ENCODE data around the gene ZNF428. TPM values are rescaled to one million over a fixed set of nuclear protein-coding genes. Genes with fewer than 3 reads are reported as not detected.

The ZNF428 gene
- total and polyA plus RNA-seq, 2 experiments from 2014 or later: 21.1 to 23.9 TPM

DNA sequence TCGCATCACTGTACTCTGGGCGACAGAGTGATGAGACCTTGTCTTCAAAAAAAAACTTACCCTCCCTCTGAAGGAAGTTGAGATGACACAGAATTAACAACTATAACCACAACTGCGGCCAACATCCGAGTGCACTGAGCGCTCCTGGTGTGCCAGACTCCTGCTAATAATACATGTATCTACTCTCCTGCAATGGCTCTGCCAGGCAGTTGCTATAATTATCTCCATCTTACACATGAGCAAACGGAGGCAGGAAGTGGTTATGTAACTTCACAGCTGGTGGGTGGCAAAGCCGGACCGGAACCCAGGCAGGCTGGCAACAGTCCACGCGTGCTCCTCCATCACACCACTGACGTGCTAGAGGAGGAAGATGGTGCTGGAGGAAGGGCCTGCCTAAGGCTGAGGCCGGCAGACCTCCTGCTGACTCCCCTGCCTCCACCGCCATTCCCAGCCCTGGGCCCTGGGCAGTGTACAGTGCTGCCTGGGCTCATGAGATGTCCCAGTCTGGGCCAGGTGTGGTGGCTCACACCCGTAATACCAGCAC is 56.7 kb downstream of the ZNF428 start:
- Histone ChIP-seq H3K79me2 (replicated peaks; ENCODE audit: insufficient read depth) (no peaks in the 10 kb centered on the region), H3K4me2 (no peak overlapping the region), H3K27ac (ENCODE audit: low read depth) (no peak overlapping the region), H3K36me3 (ENCODE audit: insufficient read depth) (no peaks in the 10 kb centered on the region), H3K4me1 (ENCODE audit: insufficient read depth) (no peaks in the 10 kb centered on the region), H3F3A (replicated peaks; ENCODE audit: low read depth) (0 out of 2 replicates have a peak, but pooled peaks cover 5% of the 10 kb centered on the region), H4K20me1 (replicated peaks; ENCODE audit: insufficient read depth) (no peaks in the 10 kb centered on the region; the same call in 1 of the 2 replicates), H3K4me3 (no peak overlapping the region), H3K9me2 (ENCODE audit: insufficient read depth) (no peaks in the 10 kb centered on the region), H3K27me3 (ENCODE audit: insufficient read depth) (no peaks in the 10 kb centered on the region), H2AFZ (no peak overlapping the region)
- Mint-ChIP-seq H3K36me3 (ENCODE audit: low read depth) (peaks cover 23% of the 10 kb centered on the region), H3K4me1 (no peaks in the 10 kb centered on the region), H3K9me3 (no peaks in the 10 kb centered on the region), H3K27ac (no peak overlapping the region), H3K4me3 (no peak overlapping the region), H3K27me3 (ENCODE audit: insufficient read depth, low read depth, poor library complexity) (peaks cover 2% of the 10 kb centered on the region)
- TF ChIP-seq, protein P1, sequence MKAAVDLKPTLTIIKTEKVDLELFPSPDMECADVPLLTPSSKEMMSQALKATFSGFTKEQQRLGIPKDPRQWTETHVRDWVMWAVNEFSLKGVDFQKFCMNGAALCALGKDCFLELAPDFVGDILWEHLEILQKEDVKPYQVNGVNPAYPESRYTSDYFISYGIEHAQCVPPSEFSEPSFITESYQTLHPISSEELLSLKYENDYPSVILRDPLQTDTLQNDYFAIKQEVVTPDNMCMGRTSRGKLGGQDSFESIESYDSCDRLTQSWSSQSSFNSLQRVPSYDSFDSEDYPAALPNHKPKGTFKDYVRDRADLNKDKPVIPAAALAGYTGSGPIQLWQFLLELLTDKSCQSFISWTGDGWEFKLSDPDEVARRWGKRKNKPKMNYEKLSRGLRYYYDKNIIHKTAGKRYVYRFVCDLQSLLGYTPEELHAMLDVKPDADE (IDR thresholded peaks at IDR 0.05): no peak
- TF ChIP-seq EZH2 (IDR thresholded peaks at IDR 0.05; ENCODE audit: low read depth, unreplicated experiment) (no peak), POLR2AphosphoS5 (IDR thresholded peaks at IDR 0.05; ENCODE audit: low read depth) (no peak), ZNF331 (CRISPR knock-in tag; IDR thresholded peaks at IDR 0.05; ENCODE audit: low read depth) (no peak), CREB1 (CRISPR knock-in tag; IDR thresholded peaks at IDR 0.05; ENCODE audit: low read depth) (no peak), JUNB (IDR thresholded peaks at IDR 0.05; ENCODE audit: unreplicated experiment) (no peak), NANOG (IDR thresholded peaks at IDR 0.05; ENCODE audit: borderline replicate concordance) (no peak), STAT1 (IDR thresholded peaks at IDR 0.05; ENCODE audit: unreplicated experiment) (no peak), ZNF114 (CRISPR knock-in tag; IDR thresholded peaks at IDR 0.05) (no peak)
- TF ChIP-seq, protein P2, sequence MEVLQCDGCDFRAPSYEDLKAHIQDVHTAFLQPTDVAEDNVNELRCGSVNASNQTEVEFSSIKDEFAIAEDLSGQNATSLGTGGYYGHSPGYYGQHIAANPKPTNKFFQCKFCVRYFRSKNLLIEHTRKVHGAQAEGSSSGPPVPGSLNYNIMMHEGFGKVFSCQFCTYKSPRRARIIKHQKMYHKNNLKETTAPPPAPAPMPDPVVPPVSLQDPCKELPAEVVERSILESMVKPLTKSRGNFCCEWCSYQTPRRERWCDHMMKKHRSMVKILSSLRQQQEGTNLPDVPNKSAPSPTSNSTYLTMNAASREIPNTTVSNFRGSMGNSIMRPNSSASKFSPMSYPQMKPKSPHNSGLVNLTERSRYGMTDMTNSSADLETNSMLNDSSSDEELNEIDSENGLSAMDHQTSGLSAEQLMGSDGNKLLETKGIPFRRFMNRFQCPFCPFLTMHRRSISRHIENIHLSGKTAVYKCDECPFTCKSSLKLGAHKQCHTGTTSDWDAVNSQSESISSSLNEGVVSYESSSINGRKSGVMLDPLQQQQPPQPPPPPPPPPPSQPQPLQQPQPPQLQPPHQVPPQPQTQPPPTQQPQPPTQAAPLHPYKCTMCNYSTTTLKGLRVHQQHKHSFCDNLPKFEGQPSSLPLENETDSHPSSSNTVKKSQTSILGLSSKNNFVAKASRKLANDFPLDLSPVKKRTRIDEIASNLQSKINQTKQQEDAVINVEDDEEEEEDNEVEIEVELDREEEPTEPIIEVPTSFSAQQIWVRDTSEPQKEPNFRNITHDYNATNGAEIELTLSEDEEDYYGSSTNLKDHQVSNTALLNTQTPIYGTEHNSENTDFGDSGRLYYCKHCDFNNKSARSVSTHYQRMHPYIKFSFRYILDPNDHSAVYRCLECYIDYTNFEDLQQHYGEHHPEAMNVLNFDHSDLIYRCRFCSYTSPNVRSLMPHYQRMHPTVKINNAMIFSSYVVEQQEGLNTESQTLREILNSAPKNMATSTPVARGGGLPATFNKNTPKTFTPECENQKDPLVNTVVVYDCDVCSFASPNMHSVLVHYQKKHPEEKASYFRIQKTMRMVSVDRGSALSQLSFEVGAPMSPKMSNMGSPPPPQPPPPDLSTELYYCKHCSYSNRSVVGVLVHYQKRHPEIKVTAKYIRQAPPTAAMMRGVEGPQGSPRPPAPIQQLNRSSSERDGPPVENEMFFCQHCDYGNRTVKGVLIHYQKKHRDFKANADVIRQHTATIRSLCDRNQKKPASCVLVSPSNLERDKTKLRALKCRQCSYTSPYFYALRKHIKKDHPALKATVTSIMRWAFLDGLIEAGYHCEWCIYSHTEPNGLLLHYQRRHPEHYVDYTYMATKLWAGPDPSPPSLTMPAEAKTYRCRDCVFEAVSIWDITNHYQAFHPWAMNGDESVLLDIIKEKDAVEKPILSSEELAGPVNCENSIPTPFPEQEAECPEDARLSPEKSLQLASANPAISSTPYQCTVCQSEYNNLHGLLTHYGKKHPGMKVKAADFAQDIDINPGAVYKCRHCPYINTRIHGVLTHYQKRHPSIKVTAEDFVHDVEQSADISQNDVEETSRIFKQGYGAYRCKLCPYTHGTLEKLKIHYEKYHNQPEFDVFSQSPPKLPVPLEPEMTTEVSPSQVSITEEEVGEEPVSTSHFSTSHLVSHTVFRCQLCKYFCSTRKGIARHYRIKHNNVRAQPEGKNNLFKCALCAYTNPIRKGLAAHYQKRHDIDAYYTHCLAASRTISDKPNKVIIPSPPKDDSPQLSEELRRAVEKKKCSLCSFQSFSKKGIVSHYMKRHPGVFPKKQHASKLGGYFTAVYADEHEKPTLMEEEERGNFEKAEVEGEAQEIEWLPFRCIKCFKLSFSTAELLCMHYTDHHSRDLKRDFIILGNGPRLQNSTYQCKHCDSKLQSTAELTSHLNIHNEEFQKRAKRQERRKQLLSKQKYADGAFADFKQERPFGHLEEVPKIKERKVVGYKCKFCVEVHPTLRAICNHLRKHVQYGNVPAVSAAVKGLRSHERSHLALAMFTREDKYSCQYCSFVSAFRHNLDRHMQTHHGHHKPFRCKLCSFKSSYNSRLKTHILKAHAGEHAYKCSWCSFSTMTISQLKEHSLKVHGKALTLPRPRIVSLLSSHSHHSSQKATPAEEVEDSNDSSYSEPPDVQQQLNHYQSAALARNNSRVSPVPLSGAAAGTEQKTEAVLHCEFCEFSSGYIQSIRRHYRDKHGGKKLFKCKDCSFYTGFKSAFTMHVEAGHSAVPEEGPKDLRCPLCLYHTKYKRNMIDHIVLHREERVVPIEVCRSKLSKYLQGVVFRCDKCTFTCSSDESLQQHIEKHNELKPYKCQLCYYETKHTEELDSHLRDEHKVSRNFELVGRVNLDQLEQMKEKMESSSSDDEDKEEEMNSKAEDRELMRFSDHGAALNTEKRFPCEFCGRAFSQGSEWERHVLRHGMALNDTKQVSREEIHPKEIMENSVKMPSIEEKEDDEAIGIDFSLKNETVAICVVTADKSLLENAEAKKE (CRISPR knock-in tag; IDR thresholded peaks at IDR 0.05): no peak
- TF ChIP-seq, protein P3, sequence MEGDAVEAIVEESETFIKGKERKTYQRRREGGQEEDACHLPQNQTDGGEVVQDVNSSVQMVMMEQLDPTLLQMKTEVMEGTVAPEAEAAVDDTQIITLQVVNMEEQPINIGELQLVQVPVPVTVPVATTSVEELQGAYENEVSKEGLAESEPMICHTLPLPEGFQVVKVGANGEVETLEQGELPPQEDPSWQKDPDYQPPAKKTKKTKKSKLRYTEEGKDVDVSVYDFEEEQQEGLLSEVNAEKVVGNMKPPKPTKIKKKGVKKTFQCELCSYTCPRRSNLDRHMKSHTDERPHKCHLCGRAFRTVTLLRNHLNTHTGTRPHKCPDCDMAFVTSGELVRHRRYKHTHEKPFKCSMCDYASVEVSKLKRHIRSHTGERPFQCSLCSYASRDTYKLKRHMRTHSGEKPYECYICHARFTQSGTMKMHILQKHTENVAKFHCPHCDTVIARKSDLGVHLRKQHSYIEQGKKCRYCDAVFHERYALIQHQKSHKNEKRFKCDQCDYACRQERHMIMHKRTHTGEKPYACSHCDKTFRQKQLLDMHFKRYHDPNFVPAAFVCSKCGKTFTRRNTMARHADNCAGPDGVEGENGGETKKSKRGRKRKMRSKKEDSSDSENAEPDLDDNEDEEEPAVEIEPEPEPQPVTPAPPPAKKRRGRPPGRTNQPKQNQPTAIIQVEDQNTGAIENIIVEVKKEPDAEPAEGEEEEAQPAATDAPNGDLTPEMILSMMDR (conservative IDR thresholded peaks at IDR 0.05; ENCODE audit: low read depth in 2 of 2): no peak
- DNase-seq (ENCODE audit: low spot score) (no peak), ATAC-seq (no peak)
